ENCODE results near the gene HOXB3. TPM values are rescaled to one million over a fixed set of nuclear protein-coding genes. Genes with fewer than 3 reads are reported as not detected.

HOXB3 gene
- total RNA-seq, 2 donors from 2014 or later: 26.8 to 33.3 TPM

DNA sequence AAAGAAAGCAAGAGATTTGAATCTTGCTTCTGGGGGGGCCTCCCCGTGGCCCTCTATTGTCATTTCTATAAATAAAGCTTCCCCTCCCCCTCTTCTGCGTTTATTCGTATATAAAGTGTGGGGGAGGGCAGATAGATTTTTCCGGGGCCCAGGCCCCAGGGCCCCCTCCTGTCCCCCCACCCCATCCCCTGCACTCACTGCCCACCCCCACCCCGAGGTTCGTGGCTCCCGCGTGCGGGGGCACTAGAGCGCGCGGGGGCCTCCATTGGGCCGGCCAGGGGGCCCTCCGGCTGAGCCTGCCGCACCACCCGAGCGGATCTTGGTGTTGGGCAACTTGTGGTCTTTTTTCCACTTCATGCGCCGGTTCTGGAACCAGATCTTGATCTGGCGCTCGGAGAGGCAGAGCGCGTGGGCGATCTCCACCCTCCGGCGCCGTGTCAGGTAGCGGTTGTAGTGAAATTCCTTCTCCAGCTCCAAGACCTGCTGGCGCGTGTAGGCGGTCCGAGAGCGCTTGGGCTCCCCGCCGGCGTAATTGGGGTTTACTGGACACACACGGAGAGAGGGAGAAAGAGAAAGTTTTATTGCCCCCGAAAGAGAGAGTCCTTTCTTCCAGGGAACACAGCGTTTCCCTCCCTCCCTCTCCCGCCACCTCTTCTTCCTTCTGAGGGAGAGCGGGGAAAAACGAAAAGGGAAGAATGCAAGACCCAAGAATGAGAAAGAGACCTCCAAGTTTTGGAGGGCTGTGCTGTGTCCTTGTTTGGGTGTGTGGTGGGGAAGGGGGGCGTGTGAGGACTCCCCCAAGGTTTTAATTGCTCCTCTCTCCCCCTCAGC lies 13.3 kb downstream of the HOXB3 start:
- no peaks in the 10 kb centered on the region for H3K36me3 ChIP-seq
- DNase-seq (ENCODE audit: low spot score) (no peak), ATAC-seq (ENCODE audit: insufficient number of reproducible peaks, low FRiP score, low read depth) (peak; percentile 30)
- peaks cover 29 to 64% of the 10 kb centered on the region in 2 donors for H3K4me1 ChIP-seq (ENCODE audit: control insufficient read depth in 1 of 2, low read depth in 2 of 2)
- TF ChIP-seq, protein P1, sequence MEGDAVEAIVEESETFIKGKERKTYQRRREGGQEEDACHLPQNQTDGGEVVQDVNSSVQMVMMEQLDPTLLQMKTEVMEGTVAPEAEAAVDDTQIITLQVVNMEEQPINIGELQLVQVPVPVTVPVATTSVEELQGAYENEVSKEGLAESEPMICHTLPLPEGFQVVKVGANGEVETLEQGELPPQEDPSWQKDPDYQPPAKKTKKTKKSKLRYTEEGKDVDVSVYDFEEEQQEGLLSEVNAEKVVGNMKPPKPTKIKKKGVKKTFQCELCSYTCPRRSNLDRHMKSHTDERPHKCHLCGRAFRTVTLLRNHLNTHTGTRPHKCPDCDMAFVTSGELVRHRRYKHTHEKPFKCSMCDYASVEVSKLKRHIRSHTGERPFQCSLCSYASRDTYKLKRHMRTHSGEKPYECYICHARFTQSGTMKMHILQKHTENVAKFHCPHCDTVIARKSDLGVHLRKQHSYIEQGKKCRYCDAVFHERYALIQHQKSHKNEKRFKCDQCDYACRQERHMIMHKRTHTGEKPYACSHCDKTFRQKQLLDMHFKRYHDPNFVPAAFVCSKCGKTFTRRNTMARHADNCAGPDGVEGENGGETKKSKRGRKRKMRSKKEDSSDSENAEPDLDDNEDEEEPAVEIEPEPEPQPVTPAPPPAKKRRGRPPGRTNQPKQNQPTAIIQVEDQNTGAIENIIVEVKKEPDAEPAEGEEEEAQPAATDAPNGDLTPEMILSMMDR (IDR thresholded peaks at IDR 0.05): no peak
- no peaks in the 10 kb centered on the region for H3K27me3 ChIP-seq (replicated peaks; ENCODE audit: insufficient read depth)
- no peaks in the 10 kb centered on the region for H3K9me3 ChIP-seq
- peak overlapping the region; percentile 89 to 97 for H3K27ac ChIP-seq
- peak overlapping the region; percentile 72 for H3K4me3 ChIP-seq

DNA sequence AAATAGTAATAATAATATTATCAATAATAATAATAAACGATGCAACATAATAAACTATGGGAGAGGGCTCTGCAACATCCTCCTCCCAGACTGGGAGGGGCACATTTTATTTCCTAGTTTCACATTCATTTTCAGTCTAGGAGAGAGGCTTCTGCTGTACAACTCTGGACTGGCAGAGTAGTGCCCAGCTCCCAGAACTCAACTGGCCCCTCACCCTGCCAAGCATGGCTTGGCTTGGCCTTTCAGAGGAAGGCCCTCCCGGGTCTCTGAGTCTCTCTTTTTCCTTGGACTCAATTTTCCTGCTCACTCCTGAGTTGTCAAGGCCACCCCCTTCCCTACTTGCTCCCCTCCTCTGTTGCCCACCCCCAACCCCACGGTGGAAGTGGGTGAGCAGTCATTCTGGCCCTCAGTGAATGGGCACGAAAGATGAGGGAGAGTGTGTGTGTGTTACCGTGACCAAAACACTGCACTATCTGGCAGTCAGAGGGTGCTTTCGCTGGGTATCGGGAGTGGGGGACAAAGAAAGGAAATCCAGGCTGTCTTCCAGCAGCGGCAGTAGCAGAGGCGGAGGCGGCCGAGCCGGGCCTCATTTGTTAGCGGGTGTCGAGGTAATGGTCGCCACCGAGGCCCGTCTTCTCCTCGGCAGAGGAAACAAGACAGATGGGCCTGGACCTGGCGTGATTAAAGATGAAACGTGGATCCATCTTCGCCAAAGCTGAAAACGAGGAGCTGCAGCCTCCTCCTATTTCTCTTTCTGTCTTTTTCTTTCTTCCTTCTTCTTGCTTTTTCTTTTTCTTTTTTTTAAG lies 14.2 kb downstream of the HOXB3 start:
- TF ChIP-seq, protein P1 (IDR thresholded peaks at IDR 0.05): no peak
- Histone ChIP-seq H3K9me3 (no peaks in the 10 kb centered on the region), H3K27me3 (replicated peaks; ENCODE audit: insufficient read depth) (no peaks in the 10 kb centered on the region), H3K27ac (peak overlapping the region; percentile 89 to 97), H3K4me1 (ENCODE audit: control insufficient read depth in 1 of 2, low read depth in 2 of 2) (peaks cover 32 to 67% of the 10 kb centered on the region in 2 donors), H3K36me3 (no peaks in the 10 kb centered on the region), H3K4me3 (peak overlapping the region; percentile 72)
- no peak for DNase-seq (ENCODE audit: low spot score)
- no peak for ATAC-seq (ENCODE audit: insufficient number of reproducible peaks, low FRiP score, low read depth)

DNA sequence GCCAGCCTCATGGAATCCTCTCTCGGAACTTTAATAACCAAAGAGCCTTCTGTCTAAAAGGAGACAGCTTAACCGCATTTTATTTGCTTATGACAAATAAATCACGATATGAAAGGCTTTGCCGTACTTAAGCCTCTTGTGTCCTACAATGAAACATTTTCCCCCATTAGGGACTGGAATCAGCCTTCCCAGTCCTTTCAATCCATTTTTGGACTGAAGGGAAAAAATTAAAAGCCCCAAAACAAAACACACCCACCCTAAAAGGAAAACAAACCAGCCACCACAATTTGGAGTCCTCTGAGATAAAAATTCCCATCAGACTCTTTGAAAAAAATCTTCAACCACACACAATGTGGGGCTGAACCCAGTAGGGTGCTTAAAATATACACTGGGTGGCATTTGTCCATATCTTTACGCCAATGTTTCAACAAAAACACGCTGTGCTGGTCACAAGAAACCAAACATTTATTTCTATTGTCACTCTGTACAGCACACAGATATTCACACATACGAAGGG lies 14.9 kb downstream of the HOXB3 start:
- Histone ChIP-seq H3K27ac (peak overlapping the region; percentile 84 to 97), H3K36me3 (no peaks in the 10 kb centered on the region), H3K4me3 (peak overlapping the region; percentile 72), H3K9me3 (no peaks in the 10 kb centered on the region), H3K4me1 (ENCODE audit: control insufficient read depth in 1 of 2, low read depth in 2 of 2) (peaks cover 34 to 68% of the 10 kb centered on the region in 2 donors), H3K27me3 (replicated peaks; ENCODE audit: insufficient read depth) (no peaks in the 10 kb centered on the region)
- ATAC-seq (ENCODE audit: insufficient number of reproducible peaks, low FRiP score, low read depth): no peak
- DNase-seq (ENCODE audit: low spot score): no peak
- TF ChIP-seq, protein P1 (IDR thresholded peaks at IDR 0.05): no peak

DNA sequence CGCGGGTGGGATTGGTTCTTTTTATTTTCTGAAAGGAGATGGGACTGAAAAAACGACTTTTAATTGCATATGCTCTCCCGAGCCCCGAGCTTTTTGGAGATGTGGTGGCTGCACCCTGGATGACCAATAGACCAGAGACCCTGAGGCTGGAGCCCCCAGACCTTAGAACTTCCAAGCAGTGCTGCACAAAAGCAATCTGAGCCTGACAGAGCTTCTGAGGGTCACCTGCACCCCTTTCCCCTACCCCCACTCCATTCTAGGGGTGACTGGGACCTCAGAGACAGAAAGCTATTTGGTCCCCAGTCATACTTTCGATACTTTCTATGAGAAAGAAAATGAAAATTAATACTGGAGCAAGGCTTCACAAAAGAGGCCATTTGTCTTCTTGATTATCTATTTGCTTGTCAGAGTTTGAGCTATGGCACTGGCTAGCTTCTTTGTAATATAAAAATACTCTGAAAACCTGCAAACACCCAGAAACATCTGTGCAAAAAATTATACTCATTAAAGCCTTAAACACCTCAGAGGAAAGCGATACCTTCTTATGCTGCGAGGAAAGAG lies 15.5 kb downstream of the HOXB3 start:
- no peak for DNase-seq (ENCODE audit: low spot score)
- ATAC-seq (ENCODE audit: insufficient number of reproducible peaks, low FRiP score, low read depth): no peak
- TF ChIP-seq, protein P1 (IDR thresholded peaks at IDR 0.05): no peak
- H3K4me1 ChIP-seq (ENCODE audit: control insufficient read depth in 1 of 2, low read depth in 2 of 2): peaks cover 39 to 74% of the 10 kb centered on the region in 2 donors
- H3K27me3 ChIP-seq (replicated peaks; ENCODE audit: insufficient read depth): no peaks in the 10 kb centered on the region
- peak overlapping the region; percentile 84 to 97 for H3K27ac ChIP-seq
- H3K36me3 ChIP-seq: no peaks in the 10 kb centered on the region
- H3K9me3 ChIP-seq: no peaks in the 10 kb centered on the region
- peak overlapping the region; percentile 72 for H3K4me3 ChIP-seq

All from thoracic aorta (tissue), 2 donors.